HG02943 (cell line): ENCODE results near the gene BORCS5.
A peak's percentile ranks its signal among the peaks of the same experiment; 100 is the strongest.
"Not testable (repeated sequence)": the region's sequence is repeated elsewhere in the genome, so short reads cannot be mapped to it uniquely, and the experiment has no call there.

Source experiments
- ATAC-seq: cut with Tn5 transposase; IDR thresholded peaks from one replicate; pipeline ENCODE4 v1.9.1; 2021; ENCODE audit warnings: mild to moderate bottlenecking, low read depth, moderate library complexity; ENCODE audit not compliant: unreplicated experiment

Gene BORCS5

GRCh38 chr12:12356896-12357718 is at the start of gene BORCS5:
Gene BORCS5, plus strand, starts transcription at chr12:12357078. Its CDS starts 374 bp downstream, at chr12:12357452.
- peak; percentile 84 for ATAC-seq

GRCh38 chr12:12310695-12311094 is 46.2 kb upstream of the BORCS5 start:
- not testable (repeated sequence) for ATAC-seq

GRCh38 chr12:12315838-12316237 is 41.0 kb upstream of the BORCS5 start:
- no peak for ATAC-seq

GRCh38 chr12:12319451-12320183 is 37.3 kb upstream of the BORCS5 start:
- no peak for ATAC-seq

GRCh38 chr12:12323118-12323517 is 33.8 kb upstream of the BORCS5 start:
- no peak for ATAC-seq

GRCh38 chr12:12323591-12323990 is 33.3 kb upstream of the BORCS5 start:
- no peak for ATAC-seq

- ATAC-seq: no peak
These were observed 30.6 kb upstream of the BORCS5 start for GRCh38 chr12:12326262-12326661.

- ATAC-seq: no peak
These were observed 29.1 kb upstream of the BORCS5 start for GRCh38 chr12:12327802-12328201.

GRCh38 chr12:12331244-12331771 is 25.6 kb upstream of the BORCS5 start:
- ATAC-seq: no peak

GRCh38 chr12:12331896-12332295 is 25.0 kb upstream of the BORCS5 start:
- ATAC-seq: no peak

- no peak for ATAC-seq
These were observed 23.2 kb upstream of the BORCS5 start for GRCh38 chr12:12333407-12334366.

- peak; percentile 57 for ATAC-seq
These were observed 22.4 kb upstream of the BORCS5 start for GRCh38 chr12:12334367-12335040.

- no peak for ATAC-seq
These were observed 20.8 kb upstream of the BORCS5 start for GRCh38 chr12:12336049-12336411.

- ATAC-seq: no peak
These were observed 20.4 kb upstream of the BORCS5 start for GRCh38 chr12:12336511-12336910.

GRCh38 chr12:12338527-12339168 is 18.2 kb upstream of the BORCS5 start:
- ATAC-seq: no peak

GRCh38 chr12:12349711-12350665 is 6.9 kb upstream of the BORCS5 start, which contains the start of gene MANSC1:
Gene MANSC1, minus strand, starts transcription at chr12:12350242. Its CDS starts 6,928 bp downstream, at chr12:12343314.
- no peak for ATAC-seq

- no peak for ATAC-seq
These were observed 5.9 kb upstream of the BORCS5 start for GRCh38 chr12:12350868-12351463.
